Endothelial cell (in vitro differentiated cells): ENCODE data around the gene SELP. TPM values are rescaled to one million over a fixed set of nuclear protein-coding genes. Genes with fewer than 3 reads are reported as not detected.

ENCODE experiments used
- DNase-seq: peaks from one replicate; pipeline ENCODE4 v3.0.0; 2021; ENCODE audit warnings: low spot score
- H3K27ac Mint-ChIP-seq: one replicate; pipeline ENCODE4 v1.8.0; 2021; ENCODE audit warnings: mixed read lengths, inconsistent platforms; ENCODE audit not compliant: unreplicated experiment
- H3K27me3 Mint-ChIP-seq: one replicate; pipeline ENCODE4 v1.8.0; 2021; ENCODE audit warnings: mild to moderate bottlenecking, moderate library complexity, mixed read lengths, inconsistent platforms; ENCODE audit not compliant: unreplicated experiment
- H3K36me3 Mint-ChIP-seq: one replicate; pipeline ENCODE4 v1.8.0; 2021; ENCODE audit warnings: mild to moderate bottlenecking, low read depth, mixed read lengths, inconsistent platforms; ENCODE audit not compliant: unreplicated experiment
- H3K4me1 Mint-ChIP-seq: one replicate; pipeline ENCODE4 v1.8.0; 2021; ENCODE audit warnings: mild to moderate bottlenecking, mixed read lengths, inconsistent platforms; ENCODE audit not compliant: unreplicated experiment
- H3K4me3 Mint-ChIP-seq: one replicate; pipeline ENCODE4 v1.8.0; 2021; ENCODE audit warnings: mild to moderate bottlenecking, mixed read lengths, inconsistent platforms; ENCODE audit not compliant: unreplicated experiment
- H3K9me3 Mint-ChIP-seq: one replicate; pipeline ENCODE4 v1.8.0; 2021; ENCODE audit warnings: mixed read lengths, inconsistent platforms; ENCODE audit not compliant: unreplicated experiment
- CTCF ChIP-seq: fragments of 200-600 bp; sonication (generic); IDR thresholded peaks from one replicate; pipeline ENCODE4 v1.5.0; 2021; ENCODE audit warnings: antibody characterized with exemption; ENCODE audit not compliant: unreplicated experiment
- total RNA-seq: library from RNA; stranded (reverse); fragmentation: NEBNext Ultra II Directional; extraction: Animal tissue kit (Norgen Biotek cat#: 25700); gene quantifications from one replicate; pipeline ENCODE4 v1.2.1, GENCODE V29; 2021; ENCODE audit not compliant: unreplicated experiment

SELP gene
- total RNA-seq, 1 donor from 2014 or later, result 0.21 TPM

- H3K9me3 Mint-ChIP-seq, result peaks cover 7% of the 10 kb centered on the region
Observed at GRCh38 chr1:169631249-169631648, 1.3 kb upstream of the SELP start.

GRCh38 chr1:169624912-169625311, 5.0 kb downstream of the SELP start:
- no peak overlapping the region for H3K4me3 Mint-ChIP-seq
- peaks cover 29% of the 10 kb centered on the region for H3K4me1 Mint-ChIP-seq
- peaks cover 5% of the 10 kb centered on the region for H3K27me3 Mint-ChIP-seq
- peaks cover 5% of the 10 kb centered on the region for H3K36me3 Mint-ChIP-seq
- no peak for DNase-seq
- no peak for TF ChIP-seq CTCF
- H3K9me3 Mint-ChIP-seq, result no peaks in the 10 kb centered on the region
- peak overlapping the region; percentile 64 for H3K27ac Mint-ChIP-seq

More at GRCh38 chr1:169631249-169631648, 1.3 kb upstream of the SELP start:
- Mint-ChIP-seq H3K4me1 (peaks cover 8% of the 10 kb centered on the region), H3K36me3 (no peaks in the 10 kb centered on the region), H3K27ac (no peak overlapping the region), H3K27me3 (peaks cover 1% of the 10 kb centered on the region), H3K4me3 (no peak overlapping the region)
- no peak for DNase-seq
- no peak for TF ChIP-seq CTCF

GRCh38 chr1:169624122-169624521, 5.8 kb downstream of the SELP start:
- TF ChIP-seq CTCF, result no peak
- no peak for DNase-seq
- Mint-ChIP-seq H3K9me3 (no peaks in the 10 kb centered on the region), H3K27me3 (peaks cover 4% of the 10 kb centered on the region), H3K27ac (peak overlapping the region; percentile 31), H3K4me3 (no peak overlapping the region), H3K4me1 (peaks cover 25% of the 10 kb centered on the region), H3K36me3 (peaks cover 5% of the 10 kb centered on the region)

GRCh38 chr1:169623132-169623926, 6.6 kb downstream of the SELP start:
- Mint-ChIP-seq H3K36me3 (peaks cover 5% of the 10 kb centered on the region), H3K4me1 (peaks cover 31% of the 10 kb centered on the region), H3K4me3 (no peak overlapping the region), H3K9me3 (no peaks in the 10 kb centered on the region), H3K27ac (no peak overlapping the region), H3K27me3 (peaks cover 4% of the 10 kb centered on the region)
- no peak for TF ChIP-seq CTCF
- no peak for DNase-seq

GRCh38 chr1:169620565-169620964, 9.4 kb downstream of the SELP start:
- H3K27ac Mint-ChIP-seq, result peak overlapping the region; percentile 38
- peaks cover 5% of the 10 kb centered on the region for H3K36me3 Mint-ChIP-seq
- no peak for DNase-seq
- H3K4me3 Mint-ChIP-seq, result peak overlapping the region; percentile 42
- H3K27me3 Mint-ChIP-seq, result peaks cover 4% of the 10 kb centered on the region
- peaks cover 38% of the 10 kb centered on the region for H3K4me1 Mint-ChIP-seq
- no peaks in the 10 kb centered on the region for H3K9me3 Mint-ChIP-seq
- TF ChIP-seq CTCF, result no peak
